Bronchial epithelial cell (primary cell): ENCODE measurements around the gene ZNF804B. TPM values are rescaled to one million over a fixed set of nuclear protein-coding genes. Genes with fewer than 3 reads are reported as not detected.

Source experiments
- DNase-seq: peaks from one replicate; pipeline ENCODE4 v3.0.0-alpha.2; 2010; ENCODE audit warnings: low read depth
- FAIRE-seq: peaks from 2 replicates; lab custom pipeline; 2011; peaks lifted over from hg19 to GRCh38; lab: Jason Lieb, UNC
- H3K27me3 ChIP-seq: 2 replicates; pipeline ENCODE4 v1.5.1; 2011; ENCODE audit warnings: low read length; ENCODE audit not compliant: control insufficient read depth, insufficient read depth
- H3K36me3 ChIP-seq: 2 replicates; pipeline ENCODE4 v1.5.1; 2011; ENCODE audit warnings: low read length; ENCODE audit not compliant: control insufficient read depth, insufficient read depth
- H3K4me3 ChIP-seq: 2 replicates; pipeline ENCODE4 v1.5.1; 2011; ENCODE audit warnings: mild to moderate bottlenecking, low read depth, low read length, control low read depth
- total RNA-seq: library from RNA; depleted of rRNA; stranded (reverse); fragments of >200 nt; gene quantifications from 2 replicates; pipeline ENCODE4 v1.2.1, GENCODE V29; 2014
- TF ChIP-seq, protein P1 (sequence below): IDR thresholded peaks from 2 replicates; pipeline ENCODE4 v1.5.1; 2011; ENCODE audit warnings: mild to moderate bottlenecking, moderate library complexity, low read length, control low read depth, inconsistent platforms; ENCODE audit not compliant: insufficient read depth, severe bottlenecking

The ZNF804B gene
- total RNA-seq, 1 donor from 2014 or later: not detected

GRCh38 chr7:89385411-89385810 lies 625.9 kb downstream of the ZNF804B start:
- FAIRE-seq (no peak), DNase-seq (no peak)
- no peak overlapping the region for H3K4me3 ChIP-seq
- H3K27me3 ChIP-seq: no peaks in the 10 kb centered on the region
- H3K36me3 ChIP-seq: no peaks in the 10 kb centered on the region
- TF ChIP-seq, protein P1, sequence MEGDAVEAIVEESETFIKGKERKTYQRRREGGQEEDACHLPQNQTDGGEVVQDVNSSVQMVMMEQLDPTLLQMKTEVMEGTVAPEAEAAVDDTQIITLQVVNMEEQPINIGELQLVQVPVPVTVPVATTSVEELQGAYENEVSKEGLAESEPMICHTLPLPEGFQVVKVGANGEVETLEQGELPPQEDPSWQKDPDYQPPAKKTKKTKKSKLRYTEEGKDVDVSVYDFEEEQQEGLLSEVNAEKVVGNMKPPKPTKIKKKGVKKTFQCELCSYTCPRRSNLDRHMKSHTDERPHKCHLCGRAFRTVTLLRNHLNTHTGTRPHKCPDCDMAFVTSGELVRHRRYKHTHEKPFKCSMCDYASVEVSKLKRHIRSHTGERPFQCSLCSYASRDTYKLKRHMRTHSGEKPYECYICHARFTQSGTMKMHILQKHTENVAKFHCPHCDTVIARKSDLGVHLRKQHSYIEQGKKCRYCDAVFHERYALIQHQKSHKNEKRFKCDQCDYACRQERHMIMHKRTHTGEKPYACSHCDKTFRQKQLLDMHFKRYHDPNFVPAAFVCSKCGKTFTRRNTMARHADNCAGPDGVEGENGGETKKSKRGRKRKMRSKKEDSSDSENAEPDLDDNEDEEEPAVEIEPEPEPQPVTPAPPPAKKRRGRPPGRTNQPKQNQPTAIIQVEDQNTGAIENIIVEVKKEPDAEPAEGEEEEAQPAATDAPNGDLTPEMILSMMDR: no peak

Other genes with a start within 250 kb of the ZNF804B start
- not detected in 2 replicates for gene TEX47, start 36.0 kb downstream of the ZNF804B start, total RNA-seq